HFF-Myc (cell line): ENCODE results near the gene EZH1.

Experiments used
- DNase-seq: peaks from one replicate; pipeline ENCODE4 v3.0.0-alpha.2; 2011; ENCODE audit warnings: low read depth; ENCODE audit errors: extremely low read depth
- H3K4me3 ChIP-seq: replicated peaks from 2 replicates; pipeline ENCODE4 v1.5.1; 2011; ENCODE audit warnings: low read depth, mild to moderate bottlenecking, control low read depth, low read length
- CTCF ChIP-seq: IDR thresholded peaks from 2 replicates; pipeline ENCODE4 v1.5.1; 2012; ENCODE audit warnings: mild to moderate bottlenecking, low read depth, low read length, control low read depth; ENCODE audit errors: missing control alignments

EZH1 gene

GRCh38 chr17:42680331-42680808 is 64.5 kb downstream of the EZH1 start:
- no peak for TF ChIP-seq CTCF
- DNase-seq = no peak
- peak overlapping the region; percentile 30 for H3K4me3 ChIP-seq

DNA sequence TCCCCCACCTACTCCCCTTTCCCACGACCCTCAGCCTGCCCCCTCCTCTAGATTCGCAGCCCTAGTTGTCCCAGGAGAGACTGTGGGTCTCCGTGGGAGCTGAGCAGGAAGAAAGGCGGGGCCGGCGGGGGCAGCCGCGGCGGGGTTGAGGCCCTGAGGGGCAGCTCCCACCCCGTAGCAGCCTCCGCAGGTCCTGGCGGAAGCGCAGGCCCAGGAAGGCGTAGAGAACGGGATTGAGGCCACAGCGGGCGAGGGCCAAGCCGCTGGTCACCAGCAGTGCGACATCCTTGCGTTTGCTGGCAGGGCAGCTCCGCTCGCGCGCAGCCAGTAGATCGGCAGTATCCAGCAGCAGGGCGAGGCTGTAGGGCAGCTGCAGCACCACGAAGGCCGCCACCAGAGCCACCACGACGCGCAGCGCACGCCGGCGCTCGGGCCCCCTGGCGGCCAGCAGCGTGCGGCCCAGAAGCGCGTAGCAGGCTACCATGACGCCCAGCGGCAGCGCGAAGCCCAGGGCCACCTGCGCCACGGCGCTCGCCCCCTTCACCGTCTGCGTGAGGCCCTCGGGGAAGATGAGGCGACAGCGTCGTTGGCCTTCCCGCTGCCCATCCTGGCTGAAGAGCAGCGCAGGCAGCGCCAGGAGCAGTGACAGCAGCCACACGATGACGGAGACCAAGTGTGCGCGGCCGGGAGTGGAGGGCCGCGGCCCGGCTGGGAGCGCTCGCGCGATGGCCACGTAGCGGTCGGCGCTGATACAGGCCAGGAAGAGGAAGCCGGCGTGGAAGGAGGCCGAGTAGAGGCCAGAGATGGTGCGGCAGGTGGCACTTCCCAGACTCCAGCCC is 65.1 kb downstream of the EZH1 start:
- DNase-seq = no peak
- peak; percentile 85 for TF ChIP-seq CTCF
- peak overlapping the region; percentile 30 for H3K4me3 ChIP-seq

DNA sequence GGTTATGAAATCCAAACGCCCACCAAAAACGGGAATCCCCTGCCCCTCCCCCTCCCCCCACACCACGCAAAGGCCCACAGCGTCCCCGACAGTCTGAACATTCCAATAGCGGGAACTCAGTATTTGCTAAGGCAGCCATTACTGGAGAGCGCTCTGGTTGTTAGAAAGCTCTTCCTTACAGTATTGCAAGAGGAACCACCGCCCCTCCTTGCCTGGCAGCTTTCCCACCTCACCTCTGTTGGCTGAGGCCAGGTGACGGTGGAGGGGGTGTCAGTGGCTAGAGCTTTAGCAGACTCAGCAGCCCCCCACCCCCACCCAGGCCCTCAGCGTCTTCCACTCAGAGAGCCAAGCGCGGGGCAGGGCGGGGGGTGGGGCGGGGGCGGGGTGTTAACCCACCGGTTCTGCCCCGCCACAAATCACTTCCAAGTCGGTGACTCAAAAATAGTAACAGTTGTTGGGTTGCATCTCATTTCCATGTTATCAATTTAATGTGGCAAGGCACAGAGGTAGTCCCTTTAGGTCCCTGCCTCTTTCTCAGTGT is 65.8 kb downstream of the EZH1 start:
- peak overlapping the region; percentile 46 for H3K4me3 ChIP-seq
- no peak for TF ChIP-seq CTCF
- no peak for DNase-seq

- no peak for TF ChIP-seq CTCF
- peak overlapping the region; percentile 46 for H3K4me3 ChIP-seq
Measured at GRCh38 chr17:42677921-42678781, 66.7 kb downstream of the EZH1 start.

GRCh38 chr17:42677012-42677857 is 67.6 kb downstream of the EZH1 start:
- H3K4me3 ChIP-seq = peak overlapping the region; percentile 63
- peak; percentile 98 for DNase-seq
- no peak for TF ChIP-seq CTCF

More at GRCh38 chr17:42677921-42678781, 66.7 kb downstream of the EZH1 start:
- DNase-seq = no peak
